ENCODE measurements around the gene SHC3. TPM values are rescaled to one million over a fixed set of nuclear protein-coding genes. Genes with fewer than 3 reads are reported as not detected.

Gene SHC3
- total and polyA plus RNA-seq, 9 of the 15 experiments (the other 6 are each of a cell fraction or from before 2014, with no cell fraction given), result not detected

DNA sequence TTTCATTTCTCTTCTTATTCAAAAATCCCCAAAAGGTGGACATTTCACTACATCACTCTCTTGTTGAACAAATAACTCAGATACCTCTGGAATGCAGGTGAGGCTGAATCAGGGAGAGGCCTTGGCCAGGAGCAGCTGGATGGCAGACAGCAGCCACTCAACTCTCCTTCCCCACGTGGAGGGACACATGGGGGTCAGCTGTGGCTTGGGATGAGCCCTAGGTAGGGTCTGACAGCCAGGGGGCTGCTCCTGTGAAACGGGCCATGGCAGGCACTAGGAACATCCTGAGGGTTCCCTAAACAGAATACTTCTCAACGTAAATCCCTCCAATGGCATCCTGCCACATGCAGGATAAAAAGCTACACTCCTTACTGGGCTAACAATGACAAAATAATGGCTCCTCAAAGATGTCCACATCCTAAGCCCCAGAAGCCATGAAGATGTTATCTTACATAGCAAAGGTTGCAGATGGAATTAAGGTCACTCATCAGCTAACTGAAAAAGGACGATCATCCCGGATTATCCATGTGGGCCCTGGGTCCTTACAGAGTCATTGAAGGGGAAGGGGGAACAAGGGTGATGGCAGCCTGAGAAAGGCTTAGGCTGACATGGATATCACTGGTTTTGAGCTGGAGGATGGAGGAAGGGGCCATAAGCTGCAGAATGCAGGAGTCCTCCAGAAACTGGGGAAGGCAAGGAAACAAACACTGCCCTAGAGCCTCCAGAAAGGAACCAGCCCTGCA is 218.7 kb downstream of the SHC3 start:
- Histone ChIP-seq H2AFZ (ENCODE audit: low read depth, low read length) (no peak overlapping the region), H3K79me2 (ENCODE audit: control insufficient read depth, insufficient read depth, low read length) (no peaks in the 10 kb centered on the region), H3K4me1 (replicated peaks in 1 of 2; ENCODE audit: control insufficient read depth in 2 of 2, insufficient read depth in 2 of 2, low read length in 2 of 2) (no peaks in the 10 kb centered on the region), H3K9me1 (ENCODE audit: control insufficient read depth, insufficient read depth, low read length) (no peaks in the 10 kb centered on the region), H3K4me3 (no peak overlapping the region), H3K9me3 (replicated peaks; ENCODE audit: control insufficient read depth, insufficient read depth, low read depth, low read length) (no peaks in the 10 kb centered on the region), H3K4me2 (ENCODE audit: insufficient read depth, low read length) (no peak overlapping the region), H3K27me3 (ENCODE audit: control insufficient read depth in 2 of 2, insufficient read depth in 2 of 2, low read length in 2 of 2) (no peaks in the 10 kb centered on the region; a peak in 1 of 5 replicates), H4K20me1 (replicated peaks; ENCODE audit: control insufficient read depth, insufficient read depth, low read length) (no peaks in the 10 kb centered on the region), H3K27ac (ENCODE audit: extremely low read depth, low read depth, low read length) (no peak overlapping the region), H3K36me3 (ENCODE audit: control insufficient read depth, insufficient read depth, low read length) (no peaks in the 10 kb centered on the region), H3K9ac (ENCODE audit: insufficient read depth in 1 of 2, low read depth in 2 of 2, low read length in 2 of 2) (no peak overlapping the region)
- in situ Hi-C loops (cut with MboI) (no loop called here), intact Hi-C loops (cut with micrococcal nuclease) (no loop called here)
- no peak for ATAC-seq
- TF ChIP-seq TAL1 (IDR thresholded peaks at IDR 0.05) (no peak), SAFB (IDR thresholded peaks at IDR 0.05; ENCODE audit: borderline replicate concordance, low read depth, low read length) (no peak), ZNF41 (CRISPR knock-in tag; conservative IDR thresholded peaks at IDR 0.05) (no peak), ZNF696 (CRISPR knock-in tag; conservative IDR thresholded peaks at IDR 0.05) (no peak), ZNF146 (CRISPR knock-in tag; IDR thresholded peaks at IDR 0.05; ENCODE audit: unreplicated experiment) (no peak)
- TF ChIP-seq, protein P1, sequence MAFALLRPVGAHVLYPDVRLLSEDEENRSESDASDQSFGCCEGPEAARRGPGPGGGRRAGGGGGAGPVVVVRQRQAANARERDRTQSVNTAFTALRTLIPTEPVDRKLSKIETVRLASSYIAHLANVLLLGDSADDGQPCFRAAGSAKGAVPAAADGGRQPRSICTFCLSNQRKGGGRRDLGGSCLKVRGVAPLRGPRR (CRISPR knock-in tag; IDR thresholded peaks at IDR 0.05), result no peak
- TF ChIP-seq, protein P2, sequence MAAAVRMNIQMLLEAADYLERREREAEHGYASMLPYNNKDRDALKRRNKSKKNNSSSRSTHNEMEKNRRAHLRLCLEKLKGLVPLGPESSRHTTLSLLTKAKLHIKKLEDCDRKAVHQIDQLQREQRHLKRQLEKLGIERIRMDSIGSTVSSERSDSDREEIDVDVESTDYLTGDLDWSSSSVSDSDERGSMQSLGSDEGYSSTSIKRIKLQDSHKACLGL (CRISPR knock-in tag; IDR thresholded peaks at IDR 0.05; ENCODE audit: borderline replicate concordance, poor library complexity, severe bottlenecking), result no peak
- TF ChIP-seq, protein P3, sequence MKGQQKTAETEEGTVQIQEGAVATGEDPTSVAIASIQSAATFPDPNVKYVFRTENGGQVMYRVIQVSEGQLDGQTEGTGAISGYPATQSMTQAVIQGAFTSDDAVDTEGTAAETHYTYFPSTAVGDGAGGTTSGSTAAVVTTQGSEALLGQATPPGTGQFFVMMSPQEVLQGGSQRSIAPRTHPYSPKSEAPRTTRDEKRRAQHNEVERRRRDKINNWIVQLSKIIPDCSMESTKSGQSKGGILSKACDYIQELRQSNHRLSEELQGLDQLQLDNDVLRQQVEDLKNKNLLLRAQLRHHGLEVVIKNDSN (CRISPR knock-in tag; IDR thresholded peaks at IDR 0.05), result no peak
- TF ChIP-seq, protein P4, sequence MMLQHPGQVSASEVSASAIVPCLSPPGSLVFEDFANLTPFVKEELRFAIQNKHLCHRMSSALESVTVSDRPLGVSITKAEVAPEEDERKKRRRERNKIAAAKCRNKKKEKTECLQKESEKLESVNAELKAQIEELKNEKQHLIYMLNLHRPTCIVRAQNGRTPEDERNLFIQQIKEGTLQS (IDR thresholded peaks at IDR 0.05), result no peak
- TF ChIP-seq, protein P4 (CRISPR knock-in tag; conservative IDR thresholded peaks at IDR 0.05), result no peak
- BruUV-seq (replicated peaks), result no TSS peak
- DNase-seq (ENCODE audit: extremely low read depth in 1 of 4, low spot score in 3 of 4), result no peak
- no peak for FAIRE-seq
- 25% methylated on average over 5 of the region's 5 CpGs for WGBS (ENCODE audit: insufficient coverage, low coverage, missing lambda C conversion rate)
- POLR2A ChIA-PET, result interaction anchor here (0.5 to 0.7 kb wide), 2 partner anchors 11 to 114 kb away, joined by 3 read pairs; no protein-coding TSS in a partner anchor
- CTCF ChIA-PET (ENCODE audit: low intra/inter-chr PET ratio), result no interaction called here
